ENCODE results near the gene RRP12.

The RRP12 gene

GRCh38 chr10:97393034-97393573 lies 8.0 kb downstream of the RRP12 start:
- H3K4me3 ChIP-seq (ENCODE audit: control insufficient read depth, low read depth, low read length): no peak overlapping the region
- no peak for TF ChIP-seq CTCF (conservative IDR thresholded peaks at IDR 0.05; ENCODE audit: control insufficient read depth, insufficient read depth, low read depth, low read length)
- no peak for DNase-seq (ENCODE audit: low read depth)

- no peak for DNase-seq (ENCODE audit: low read depth)
- no peak overlapping the region for H3K4me3 ChIP-seq (ENCODE audit: control insufficient read depth, low read depth, low read length)
- no peak for TF ChIP-seq CTCF (conservative IDR thresholded peaks at IDR 0.05; ENCODE audit: control insufficient read depth, insufficient read depth, low read depth, low read length)
Observed at GRCh38 chr10:97390091-97390490, 11.0 kb downstream of the RRP12 start.

- no peak for DNase-seq (ENCODE audit: low read depth)
- no peak for TF ChIP-seq CTCF (conservative IDR thresholded peaks at IDR 0.05; ENCODE audit: control insufficient read depth, insufficient read depth, low read depth, low read length)
- H3K4me3 ChIP-seq (ENCODE audit: control insufficient read depth, low read depth, low read length): no peak overlapping the region
Observed at GRCh38 chr10:97388152-97388551, 13.0 kb downstream of the RRP12 start.

GRCh38 chr10:97385565-97385964 lies 15.6 kb downstream of the RRP12 start:
- no peak for DNase-seq (ENCODE audit: low read depth)
- no peak for TF ChIP-seq CTCF (conservative IDR thresholded peaks at IDR 0.05; ENCODE audit: control insufficient read depth, insufficient read depth, low read depth, low read length)
- no peak overlapping the region for H3K4me3 ChIP-seq (ENCODE audit: control insufficient read depth, low read depth, low read length)

- DNase-seq (ENCODE audit: low read depth): no peak
- TF ChIP-seq CTCF (conservative IDR thresholded peaks at IDR 0.05; ENCODE audit: control insufficient read depth, insufficient read depth, low read depth, low read length): no peak
- H3K4me3 ChIP-seq (ENCODE audit: control insufficient read depth, low read depth, low read length): no peak overlapping the region
Observed at GRCh38 chr10:97384641-97385040, 16.5 kb downstream of the RRP12 start.

- no peak overlapping the region for H3K4me3 ChIP-seq (ENCODE audit: control insufficient read depth, low read depth, low read length)
- no peak for DNase-seq (ENCODE audit: low read depth)
- no peak for TF ChIP-seq CTCF (conservative IDR thresholded peaks at IDR 0.05; ENCODE audit: control insufficient read depth, insufficient read depth, low read depth, low read length)
Observed at GRCh38 chr10:97384156-97384555, 17.0 kb downstream of the RRP12 start.

GRCh38 chr10:97383159-97383558 lies 18.0 kb downstream of the RRP12 start:
- DNase-seq (ENCODE audit: low read depth): no peak
- no peak overlapping the region for H3K4me3 ChIP-seq (ENCODE audit: control insufficient read depth, low read depth, low read length)
- TF ChIP-seq CTCF (conservative IDR thresholded peaks at IDR 0.05; ENCODE audit: control insufficient read depth, insufficient read depth, low read depth, low read length): no peak

All from fibroblast of mammary gland (primary cell).